Activated naive CD4-positive, alpha-beta T cell treated with anti-CD3 and anti-CD28 coated beads, Interleukin-2, amount 50 U/mL, for 24 hours (primary cell): Measurements from ENCODE around the gene PADI4.

Source experiments
- H3K27ac Mint-ChIP-seq: one replicate; pipeline ENCODE4 v1.8.0; 2021; ENCODE audit warnings: mild to moderate bottlenecking, mixed read lengths
- H3K27me3 Mint-ChIP-seq: one replicate; pipeline ENCODE4 v1.8.0; 2021; ENCODE audit warnings: mixed read lengths
- H3K36me3 Mint-ChIP-seq: one replicate; pipeline ENCODE4 v1.8.0; 2021; ENCODE audit warnings: mixed read lengths
- H3K4me1 Mint-ChIP-seq: one replicate; pipeline ENCODE4 v1.8.0; 2021; ENCODE audit warnings: mixed read lengths
- H3K4me3 Mint-ChIP-seq: one replicate; pipeline ENCODE4 v1.8.0; 2021; ENCODE audit warnings: mild to moderate bottlenecking, mixed read lengths
- H3K9me3 Mint-ChIP-seq: one replicate; pipeline ENCODE4 v1.8.0; 2021; ENCODE audit warnings: mixed read lengths

Gene PADI4

DNA sequence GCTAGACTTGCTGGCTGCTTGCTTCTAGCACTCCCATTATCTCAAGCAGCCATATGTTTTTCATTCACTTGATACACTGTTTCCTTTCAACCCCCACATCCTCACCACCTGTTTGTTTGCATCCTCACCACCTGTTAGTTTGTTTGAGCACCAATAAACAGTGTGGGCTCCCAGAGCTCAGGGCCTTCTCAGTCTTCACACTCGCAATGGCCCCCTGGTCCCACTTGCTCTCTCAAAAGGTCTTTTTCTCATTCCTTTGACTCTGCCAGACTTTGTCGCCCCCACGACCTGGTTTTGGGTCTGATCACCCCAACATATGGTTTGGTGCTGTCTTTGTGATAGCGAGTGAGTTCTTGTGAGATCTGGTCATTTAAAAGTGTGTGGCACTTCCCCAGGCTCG lies 6.2 kb upstream of the PADI4 start:
- Mint-ChIP-seq H3K27me3 (peaks cover 5% of the 10 kb centered on the region), H3K9me3 (peaks cover 9% of the 10 kb centered on the region), H3K36me3 (peaks cover 3% of the 10 kb centered on the region), H3K4me3 (no peak overlapping the region), H3K4me1 (no peaks in the 10 kb centered on the region), H3K27ac (no peak overlapping the region)

DNA sequence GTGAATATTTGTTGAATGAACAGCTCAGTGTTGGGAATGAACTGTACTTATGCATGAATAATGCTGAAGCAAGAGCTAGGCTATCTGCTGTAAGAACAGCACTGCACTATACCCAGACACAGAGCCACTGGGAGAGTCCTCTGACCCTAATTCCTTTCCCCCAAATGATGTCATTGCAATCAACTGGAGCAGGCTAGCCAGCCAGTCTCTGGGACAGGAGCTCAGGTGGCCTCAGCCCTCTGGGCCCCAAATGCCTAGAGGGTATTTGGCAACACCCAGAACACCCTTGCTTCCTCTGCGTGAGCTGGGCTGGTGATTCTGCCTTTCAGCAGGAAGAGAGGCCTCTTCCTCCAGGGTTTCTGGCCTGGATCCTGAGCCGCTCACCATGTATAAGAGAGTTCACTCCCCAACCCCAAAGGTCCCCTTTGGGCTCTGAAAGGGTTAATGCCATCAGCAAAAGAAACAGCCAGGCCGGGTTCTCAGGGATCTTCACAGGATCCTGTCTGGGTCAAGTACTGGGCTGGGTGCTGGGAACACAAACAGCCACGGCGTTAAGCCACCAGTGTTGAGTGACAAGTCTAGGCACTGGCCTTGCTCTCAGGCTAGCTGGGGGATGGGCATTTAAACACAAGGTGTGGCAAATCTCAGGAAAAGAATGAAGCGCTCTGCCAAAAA lies 3.7 kb upstream of the PADI4 start:
- no peaks in the 10 kb centered on the region for H3K4me1 Mint-ChIP-seq
- peaks cover 2% of the 10 kb centered on the region for H3K27me3 Mint-ChIP-seq

DNA sequence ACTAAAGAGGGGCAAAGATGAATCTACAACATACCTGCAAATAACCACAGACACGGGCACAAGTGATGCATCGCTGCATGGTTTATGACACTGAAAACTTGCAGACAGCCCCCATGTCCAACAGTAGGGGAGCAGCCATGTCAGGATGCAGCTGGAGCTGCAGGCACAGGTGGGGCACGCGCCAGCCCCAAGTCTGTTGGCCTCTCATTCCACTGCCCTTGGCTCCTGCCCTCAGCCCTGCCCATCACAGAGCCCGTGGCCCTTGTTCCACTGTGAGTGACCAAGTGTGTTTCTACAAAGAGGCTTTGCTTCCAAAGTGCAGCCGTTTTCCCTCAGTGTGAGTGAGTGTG lies 3.2 kb upstream of the PADI4 start:
- Mint-ChIP-seq H3K4me1 (no peaks in the 10 kb centered on the region), H3K27ac (no peak overlapping the region), H3K9me3 (peaks cover 9% of the 10 kb centered on the region), H3K36me3 (peaks cover 3% of the 10 kb centered on the region), H3K4me3 (no peak overlapping the region), H3K27me3 (peaks cover 5% of the 10 kb centered on the region)

More for the DNA sequence above, 3.7 kb upstream of the PADI4 start:
- no peak overlapping the region for H3K4me3 Mint-ChIP-seq
- H3K9me3 Mint-ChIP-seq, result peaks cover 9% of the 10 kb centered on the region
- no peak overlapping the region for H3K27ac Mint-ChIP-seq
- peaks cover 3% of the 10 kb centered on the region for H3K36me3 Mint-ChIP-seq

DNA sequence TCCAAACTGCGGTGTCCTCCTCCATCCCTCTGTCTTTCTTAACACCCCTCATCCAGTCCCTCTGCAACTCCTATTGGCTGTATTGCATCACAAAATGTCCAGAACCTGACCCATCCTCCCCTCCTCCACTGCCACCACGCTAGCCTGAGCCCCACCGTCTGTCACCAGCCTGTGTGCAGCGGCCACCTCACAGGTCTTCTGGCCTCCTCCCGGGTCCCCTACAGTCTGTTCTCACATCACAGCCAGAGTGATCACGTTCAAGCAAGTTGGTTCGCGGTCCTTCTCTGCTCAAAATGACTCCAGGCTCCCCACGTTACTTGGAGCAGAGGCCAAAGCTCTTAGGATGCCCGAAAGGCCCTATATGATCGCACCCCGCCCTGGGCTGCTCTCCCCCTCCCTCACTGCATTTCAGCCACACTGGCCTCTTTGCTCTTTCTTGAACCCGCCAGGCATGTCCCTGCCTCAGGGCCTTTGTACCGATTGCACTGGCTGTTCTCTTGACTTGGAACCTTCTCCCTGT lies 2.4 kb upstream of the PADI4 start:
- no peak overlapping the region for H3K4me3 Mint-ChIP-seq
- H3K36me3 Mint-ChIP-seq, result peaks cover 3% of the 10 kb centered on the region
- peaks cover 9% of the 10 kb centered on the region for H3K9me3 Mint-ChIP-seq
- peaks cover 9% of the 10 kb centered on the region for H3K27me3 Mint-ChIP-seq
- no peaks in the 10 kb centered on the region for H3K4me1 Mint-ChIP-seq
- H3K27ac Mint-ChIP-seq, result no peak overlapping the region

DNA sequence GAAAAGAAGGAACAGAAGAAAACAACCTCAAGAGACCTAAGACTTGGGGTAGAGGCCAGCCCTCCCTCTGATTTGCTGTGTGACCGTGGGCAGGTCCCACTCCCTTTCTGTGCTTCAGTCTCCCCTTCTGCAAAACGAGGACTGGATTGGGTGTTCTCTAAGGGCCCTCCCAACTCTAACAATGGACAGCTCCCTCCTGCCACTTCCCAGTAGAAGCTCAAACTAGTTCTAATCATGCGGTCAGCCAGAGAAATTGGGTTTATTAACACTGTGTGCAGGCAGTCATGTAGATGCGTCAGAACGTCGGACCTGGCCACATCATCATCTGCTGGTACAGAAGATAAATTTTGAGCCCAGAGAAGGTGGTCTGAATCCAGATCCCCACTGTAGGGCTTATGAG lies 1.6 kb upstream of the PADI4 start:
- Mint-ChIP-seq H3K4me1 (no peaks in the 10 kb centered on the region), H3K4me3 (no peak overlapping the region), H3K27me3 (peaks cover 9% of the 10 kb centered on the region), H3K27ac (no peak overlapping the region), H3K9me3 (peaks cover 9% of the 10 kb centered on the region), H3K36me3 (peaks cover 3% of the 10 kb centered on the region)

DNA sequence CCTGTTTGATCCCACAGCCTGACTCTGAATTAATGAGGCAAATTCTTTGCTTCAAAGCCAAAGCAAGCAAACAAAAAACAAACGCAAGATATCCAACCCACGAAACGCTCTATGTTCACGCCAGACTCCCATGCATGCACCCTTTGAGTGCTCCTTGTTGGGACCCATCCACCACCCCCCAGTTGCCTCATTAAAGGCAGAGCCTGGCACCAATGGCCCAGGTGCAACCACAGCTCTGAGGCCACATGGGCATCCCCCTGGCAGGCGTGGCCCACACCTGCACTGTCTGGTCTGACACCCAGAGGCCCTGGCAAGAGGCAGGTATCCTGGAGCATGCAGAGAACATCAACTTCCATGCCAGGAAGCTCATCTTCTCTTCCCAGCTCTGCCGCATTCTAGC lies 1.1 kb upstream of the PADI4 start:
- Mint-ChIP-seq H3K27me3 (peaks cover 9% of the 10 kb centered on the region), H3K36me3 (peaks cover 3% of the 10 kb centered on the region), H3K4me3 (no peak overlapping the region), H3K27ac (no peak overlapping the region), H3K4me1 (peaks cover 2% of the 10 kb centered on the region), H3K9me3 (peaks cover 8% of the 10 kb centered on the region)

DNA sequence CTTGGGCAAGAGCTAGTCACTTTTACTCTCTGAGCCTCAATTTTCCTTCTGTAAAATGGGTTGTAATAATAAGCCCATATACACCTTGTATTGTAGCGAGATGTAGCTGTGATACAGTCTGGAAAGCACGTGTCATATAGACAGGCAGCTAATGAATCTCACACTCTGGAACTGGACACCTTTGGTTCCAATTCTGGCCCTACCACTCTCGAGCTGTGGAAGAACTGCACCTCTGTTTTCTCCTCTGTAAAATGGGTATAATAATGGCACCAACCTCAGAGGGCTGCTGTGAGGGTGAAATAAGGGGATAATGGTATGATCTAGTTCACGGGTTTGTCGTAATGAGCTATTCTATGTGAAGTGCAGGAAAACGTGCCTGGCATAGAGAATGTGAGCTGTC lies 668 bp upstream of the PADI4 start:
- peaks cover 9% of the 10 kb centered on the region for H3K27me3 Mint-ChIP-seq
- peaks cover 5% of the 10 kb centered on the region for H3K9me3 Mint-ChIP-seq
- H3K36me3 Mint-ChIP-seq, result peaks cover 1% of the 10 kb centered on the region
- peaks cover 6% of the 10 kb centered on the region for H3K4me1 Mint-ChIP-seq
- H3K4me3 Mint-ChIP-seq, result no peak overlapping the region
- no peak overlapping the region for H3K27ac Mint-ChIP-seq

DNA sequence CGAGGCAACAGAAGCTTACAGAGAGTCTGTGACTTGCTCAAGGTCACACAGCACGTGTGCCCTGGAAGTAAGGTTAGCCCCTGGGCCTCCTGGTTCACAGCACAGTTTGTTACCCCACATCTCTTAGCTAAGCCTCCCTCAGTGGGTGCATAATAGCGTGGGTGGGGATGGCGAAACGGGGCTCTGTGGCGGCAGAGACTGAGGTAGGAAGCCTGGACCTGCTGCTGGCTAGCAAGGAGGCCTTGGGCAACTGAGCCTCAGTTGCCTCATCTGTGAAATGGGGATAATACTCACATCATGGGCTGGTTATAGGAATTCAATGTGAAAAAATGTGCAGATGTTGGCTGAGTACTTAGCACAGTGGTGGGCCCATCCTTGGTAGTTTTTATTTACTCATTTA lies 596 bp downstream of the PADI4 start:
- Mint-ChIP-seq H3K36me3 (no peaks in the 10 kb centered on the region), H3K27ac (no peak overlapping the region), H3K4me1 (peaks cover 11% of the 10 kb centered on the region), H3K9me3 (no peaks in the 10 kb centered on the region), H3K27me3 (peaks cover 8% of the 10 kb centered on the region), H3K4me3 (no peak overlapping the region)

DNA sequence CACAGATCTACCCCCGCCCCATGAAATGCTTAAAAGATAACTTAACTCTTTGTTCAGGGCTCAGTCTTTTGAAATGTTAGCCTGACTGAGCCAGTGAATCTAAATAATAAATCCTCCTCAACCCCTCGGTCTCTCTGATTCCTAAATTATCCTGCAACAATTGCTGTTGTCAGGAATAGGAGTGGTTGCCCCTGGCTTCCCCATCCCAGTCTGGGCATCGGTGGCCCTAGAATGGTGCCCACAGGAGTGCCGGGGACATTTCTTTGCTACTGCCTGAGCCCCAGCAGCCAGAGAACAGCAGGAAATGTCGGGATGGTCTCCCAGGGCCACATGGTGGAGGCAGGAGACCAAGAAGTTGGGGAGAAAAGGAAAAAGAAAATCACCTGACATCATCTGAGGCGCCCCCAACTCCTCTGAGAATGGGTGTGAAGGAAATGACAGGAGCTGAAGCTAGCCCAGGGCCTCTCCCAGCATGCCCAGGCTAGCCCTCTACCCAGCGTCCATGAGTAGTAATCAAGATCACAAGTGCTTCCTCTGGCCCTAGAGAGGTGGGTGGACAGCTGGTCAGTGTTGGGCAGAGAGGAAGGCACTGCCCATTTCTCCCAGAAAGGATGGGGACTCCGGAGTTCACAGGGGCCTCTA lies 1.6 kb downstream of the PADI4 start:
- Mint-ChIP-seq H3K4me3 (no peak overlapping the region), H3K4me1 (peaks cover 11% of the 10 kb centered on the region), H3K27ac (no peak overlapping the region), H3K9me3 (no peaks in the 10 kb centered on the region), H3K36me3 (no peaks in the 10 kb centered on the region), H3K27me3 (peaks cover 8% of the 10 kb centered on the region)

DNA sequence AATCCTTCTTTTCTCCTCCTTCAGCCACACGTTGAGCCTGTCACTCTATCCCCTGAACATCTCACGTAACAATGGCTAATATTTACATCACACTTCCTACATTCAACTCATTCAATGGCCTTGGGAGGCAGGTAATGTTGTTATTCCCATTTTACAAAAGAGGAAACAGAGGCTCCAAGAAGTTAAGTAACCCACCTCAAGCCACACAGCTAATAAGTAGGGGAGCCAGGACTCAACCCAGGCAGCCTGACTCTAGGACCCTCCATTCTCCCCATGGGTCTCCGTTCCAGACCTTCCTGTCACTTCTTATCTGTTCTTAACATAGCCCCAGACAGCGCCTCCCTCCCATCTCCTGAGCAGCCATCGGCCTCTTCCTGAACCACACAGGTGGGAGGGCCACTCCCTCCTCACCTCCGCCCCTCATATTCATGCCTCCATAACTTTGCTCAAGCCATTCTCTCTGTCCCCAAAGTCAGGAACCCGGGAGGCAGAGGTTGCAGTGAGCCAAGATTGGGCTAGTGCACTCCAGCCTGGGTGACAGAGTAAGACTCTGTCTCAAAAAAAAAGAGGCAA lies 2.2 kb downstream of the PADI4 start:
- Mint-ChIP-seq H3K27ac (no peak overlapping the region), H3K27me3 (peaks cover 8% of the 10 kb centered on the region), H3K36me3 (no peaks in the 10 kb centered on the region), H3K9me3 (no peaks in the 10 kb centered on the region), H3K4me1 (peaks cover 11% of the 10 kb centered on the region), H3K4me3 (no peak overlapping the region)

DNA sequence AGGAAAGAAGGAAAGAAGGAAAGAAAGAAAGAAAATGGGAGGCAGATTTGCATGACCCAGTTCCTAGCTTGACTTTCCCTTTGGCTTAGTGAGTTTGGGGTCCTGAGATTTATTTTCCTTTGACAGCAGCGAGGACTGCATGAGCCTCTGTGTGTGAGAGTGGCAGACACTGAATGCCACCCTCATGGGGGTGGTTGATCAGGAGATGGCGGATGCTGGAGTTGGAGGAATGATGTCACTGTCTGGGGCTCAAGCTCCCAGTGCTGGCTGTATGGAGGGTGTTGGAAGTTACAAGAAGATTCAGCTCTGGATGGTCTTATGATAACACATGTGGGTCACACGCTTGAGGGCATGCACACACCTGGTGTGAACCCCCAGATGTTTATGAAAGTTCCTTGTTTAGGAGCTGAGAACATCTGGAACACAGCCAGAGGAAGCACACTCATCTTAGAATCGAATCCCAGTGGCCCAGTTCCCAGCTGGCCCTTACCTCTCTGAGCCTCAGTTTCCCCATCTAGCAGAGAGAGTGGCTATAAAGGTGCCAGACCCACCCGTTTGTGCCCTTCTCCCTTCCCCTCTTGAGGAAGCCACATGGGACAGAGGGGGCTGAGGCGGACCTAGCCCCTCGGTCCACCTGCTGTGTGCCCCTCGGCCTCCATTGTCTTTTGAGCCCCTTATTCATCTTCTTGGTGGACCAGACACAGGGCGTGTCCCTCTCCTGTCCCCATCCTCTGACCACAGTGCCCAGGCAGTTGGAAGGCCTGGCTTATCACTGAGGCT lies 5.7 kb downstream of the PADI4 start:
- H3K4me1 Mint-ChIP-seq, result peaks cover 11% of the 10 kb centered on the region
- no peak overlapping the region for H3K27ac Mint-ChIP-seq
- peaks cover 8% of the 10 kb centered on the region for H3K27me3 Mint-ChIP-seq
- no peaks in the 10 kb centered on the region for H3K36me3 Mint-ChIP-seq
- no peak overlapping the region for H3K4me3 Mint-ChIP-seq
- no peaks in the 10 kb centered on the region for H3K9me3 Mint-ChIP-seq

DNA sequence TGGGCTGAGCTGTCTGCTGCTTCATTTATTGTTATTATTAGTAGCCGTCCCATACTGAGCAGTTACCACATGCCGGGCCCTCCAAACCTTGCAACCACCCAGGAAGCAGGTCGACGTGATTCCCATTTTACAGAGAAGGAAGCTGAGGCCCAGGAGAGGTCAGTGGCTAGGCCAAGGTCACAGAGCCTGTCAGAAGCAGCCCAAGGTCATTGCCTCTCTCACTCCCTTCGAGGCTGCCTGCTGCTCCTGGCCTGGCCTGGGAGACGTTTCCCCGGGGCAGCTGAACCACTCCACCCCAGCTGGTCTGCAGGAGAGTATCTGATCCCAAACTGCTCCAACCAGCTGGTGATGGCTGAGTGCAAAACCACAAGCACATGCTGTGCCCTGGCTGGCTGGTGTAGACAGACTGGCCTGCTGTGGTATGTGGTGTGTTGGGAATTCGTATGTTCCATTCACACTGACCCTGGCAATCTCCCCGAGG lies 6.5 kb downstream of the PADI4 start:
- peaks cover 11% of the 10 kb centered on the region for H3K4me1 Mint-ChIP-seq
- no peaks in the 10 kb centered on the region for H3K9me3 Mint-ChIP-seq
- H3K27me3 Mint-ChIP-seq, result peaks cover 5% of the 10 kb centered on the region
- no peak overlapping the region for H3K4me3 Mint-ChIP-seq
- H3K27ac Mint-ChIP-seq, result no peak overlapping the region
- no peaks in the 10 kb centered on the region for H3K36me3 Mint-ChIP-seq

DNA sequence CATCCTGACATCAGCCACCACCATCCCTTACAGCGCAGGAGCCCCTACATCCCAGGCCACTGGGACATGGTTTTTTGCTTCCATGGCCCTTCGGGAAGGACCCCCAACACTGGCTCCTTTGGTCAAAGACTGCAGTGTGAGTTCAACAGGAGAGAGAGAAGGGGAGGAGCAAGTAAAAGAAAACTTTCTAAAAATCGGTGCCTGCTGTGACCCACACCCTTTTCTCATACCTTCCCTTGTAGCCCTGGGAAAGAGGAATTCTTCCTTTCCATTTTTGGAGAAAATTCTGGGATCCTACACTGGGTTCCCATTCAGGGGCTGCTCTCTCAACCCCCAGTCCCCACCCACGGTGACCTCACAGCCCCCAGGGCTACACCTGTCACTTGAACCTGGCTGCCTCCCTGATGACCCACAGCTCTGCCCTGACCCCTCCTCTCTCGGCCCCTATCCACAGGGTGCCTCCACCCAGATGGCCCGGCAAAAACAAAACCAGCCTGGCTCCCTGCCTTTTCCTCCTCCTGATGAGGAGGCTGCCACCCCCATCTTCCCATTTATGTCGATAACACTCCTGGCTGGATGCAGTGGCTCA lies 7.6 kb downstream of the PADI4 start:
- Mint-ChIP-seq H3K4me1 (peaks cover 11% of the 10 kb centered on the region), H3K36me3 (no peaks in the 10 kb centered on the region)

DNA sequence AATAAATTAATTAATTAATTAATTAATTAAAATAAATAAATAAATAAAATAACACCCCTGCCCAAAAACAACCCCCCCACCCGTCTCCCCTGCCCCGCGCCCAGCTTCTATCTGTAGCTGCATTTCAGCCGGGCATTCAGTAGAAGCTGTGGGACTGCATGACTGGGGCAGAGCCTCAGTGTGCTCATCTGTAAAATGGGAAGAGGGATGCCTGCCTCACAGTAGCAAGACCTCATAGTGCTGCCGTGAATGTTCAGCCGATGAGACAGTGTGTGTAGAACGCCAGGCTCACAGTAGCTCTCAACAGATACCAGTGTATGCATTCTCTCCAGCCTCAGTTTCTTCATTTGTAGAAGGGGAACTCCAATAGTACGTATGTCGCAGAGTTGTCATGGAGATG lies 8.7 kb downstream of the PADI4 start:
- Mint-ChIP-seq H3K4me1 (peaks cover 11% of the 10 kb centered on the region), H3K27ac (no peak overlapping the region), H3K4me3 (no peak overlapping the region), H3K9me3 (no peaks in the 10 kb centered on the region), H3K27me3 (peaks cover 2% of the 10 kb centered on the region), H3K36me3 (no peaks in the 10 kb centered on the region)

More for the DNA sequence above, 7.6 kb downstream of the PADI4 start:
- H3K27ac Mint-ChIP-seq, result no peak overlapping the region
- H3K9me3 Mint-ChIP-seq, result no peaks in the 10 kb centered on the region
- peaks cover 2% of the 10 kb centered on the region for H3K27me3 Mint-ChIP-seq
- H3K4me3 Mint-ChIP-seq, result no peak overlapping the region

DNA sequence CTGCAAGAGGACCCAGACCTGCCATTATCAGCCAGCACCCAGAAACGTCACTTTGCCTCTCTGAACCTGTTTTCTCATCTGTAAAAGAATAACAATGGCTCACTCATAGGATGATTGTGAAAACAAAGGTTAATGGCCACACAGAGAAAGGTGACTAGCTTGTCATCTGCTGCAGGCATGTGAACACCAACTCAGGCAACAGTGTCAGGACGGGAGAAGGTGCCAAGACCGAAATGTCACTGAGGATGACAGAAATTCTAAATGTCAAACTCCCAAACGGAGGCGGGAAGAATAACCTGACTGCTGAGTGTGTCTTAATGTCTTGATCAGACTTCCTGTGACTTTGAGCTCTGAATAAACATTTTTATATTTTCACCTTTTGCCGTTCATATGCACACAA lies 10.3 kb downstream of the PADI4 start:
- no peaks in the 10 kb centered on the region for H3K9me3 Mint-ChIP-seq
- no peaks in the 10 kb centered on the region for H3K27me3 Mint-ChIP-seq
- no peak overlapping the region for H3K4me3 Mint-ChIP-seq
- H3K36me3 Mint-ChIP-seq, result no peaks in the 10 kb centered on the region
- H3K27ac Mint-ChIP-seq, result no peak overlapping the region
- H3K4me1 Mint-ChIP-seq, result no peaks in the 10 kb centered on the region
